Peyer's patch (tissue), 4 donors: ENCODE measurements around the gene APPBP2.
"Not testable (repeated sequence)": the region's sequence is repeated elsewhere in the genome, so short reads cannot be mapped to it uniquely, and the experiment has no call there.

Experiments used
- POLR2A ChIP-seq, 2 donors: fragments of 450-650 bp; IDR thresholded peaks; one replicate each; pipeline ENCODE4 v1.5.1; 2017; ENCODE audit warnings: antibody characterized with exemption in 2 of 2, mild to moderate bottlenecking in 2 of 2, moderate library complexity in 2 of 2
- TF ChIP-seq, protein P1 (sequence below), 6 experiments: fragments of 450-650 bp in 4 of 6; fragments of 200-600 bp in 2 of 6; sonication (generic) in 1 of 6; IDR thresholded peaks; one replicate each; pipeline ENCODE4 v1.5.1; 2017 to 2019; ENCODE audit warnings: antibody characterized with exemption in 6 of 6, mild to moderate bottlenecking in 3 of 6, moderate library complexity in 1 of 6

DNA sequence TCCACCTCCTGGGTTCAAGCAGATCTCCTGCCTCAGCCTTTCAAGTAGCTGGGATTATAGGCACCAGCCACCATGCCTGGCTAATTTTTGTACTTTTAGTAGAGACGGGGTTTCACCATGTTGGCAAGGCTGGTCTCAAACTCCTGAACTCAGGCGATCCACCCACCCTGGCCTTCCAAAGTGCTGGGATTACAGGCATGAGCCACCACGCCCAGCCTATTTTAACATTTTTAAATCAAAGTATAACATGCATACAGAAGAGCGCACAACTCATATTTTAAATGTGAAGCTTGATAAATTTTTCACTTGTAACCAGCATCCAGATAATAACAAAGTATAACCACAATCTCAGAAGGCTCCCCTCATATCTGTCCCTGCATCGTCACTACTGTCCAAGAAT lies 10.8 kb downstream of the APPBP2 start:
- TF ChIP-seq, protein P1, sequence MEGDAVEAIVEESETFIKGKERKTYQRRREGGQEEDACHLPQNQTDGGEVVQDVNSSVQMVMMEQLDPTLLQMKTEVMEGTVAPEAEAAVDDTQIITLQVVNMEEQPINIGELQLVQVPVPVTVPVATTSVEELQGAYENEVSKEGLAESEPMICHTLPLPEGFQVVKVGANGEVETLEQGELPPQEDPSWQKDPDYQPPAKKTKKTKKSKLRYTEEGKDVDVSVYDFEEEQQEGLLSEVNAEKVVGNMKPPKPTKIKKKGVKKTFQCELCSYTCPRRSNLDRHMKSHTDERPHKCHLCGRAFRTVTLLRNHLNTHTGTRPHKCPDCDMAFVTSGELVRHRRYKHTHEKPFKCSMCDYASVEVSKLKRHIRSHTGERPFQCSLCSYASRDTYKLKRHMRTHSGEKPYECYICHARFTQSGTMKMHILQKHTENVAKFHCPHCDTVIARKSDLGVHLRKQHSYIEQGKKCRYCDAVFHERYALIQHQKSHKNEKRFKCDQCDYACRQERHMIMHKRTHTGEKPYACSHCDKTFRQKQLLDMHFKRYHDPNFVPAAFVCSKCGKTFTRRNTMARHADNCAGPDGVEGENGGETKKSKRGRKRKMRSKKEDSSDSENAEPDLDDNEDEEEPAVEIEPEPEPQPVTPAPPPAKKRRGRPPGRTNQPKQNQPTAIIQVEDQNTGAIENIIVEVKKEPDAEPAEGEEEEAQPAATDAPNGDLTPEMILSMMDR (IDR thresholded peaks at IDR 0.05): not testable (repeated sequence)
- not testable (repeated sequence) for TF ChIP-seq POLR2A (IDR thresholded peaks at IDR 0.05)
